SK-N-SH (cell line): ENCODE data around the gene FLAD1.

Source experiments
- CTCF ChIP-seq: fragments of 200-600 bp; sonication (generic); IDR thresholded peaks from 2 replicates; pipeline ENCODE4 v1.6.1; 2017; ENCODE audit warnings: antibody characterized with exemption, mild to moderate bottlenecking, moderate library complexity
- GABPA ChIP-seq: IDR thresholded peaks from 2 replicates; pipeline ENCODE4 v1.4.0; 2012; ENCODE audit warnings: low read depth, mild to moderate bottlenecking
- MAX ChIP-seq: IDR thresholded peaks from 2 replicates; pipeline ENCODE4 v1.4.0; 2012; ENCODE audit warnings: low read depth
- MXI1 ChIP-seq: IDR thresholded peaks from 2 replicates; pipeline ENCODE4 v1.6.1; 2012; ENCODE audit warnings: mild to moderate bottlenecking, low read depth, low read length, improper control_type of control experiment
- TAF1 ChIP-seq: IDR thresholded peaks from 2 replicates; pipeline ENCODE4 v1.6.1; 2012; ENCODE audit warnings: low read depth, mild to moderate bottlenecking, low read length, moderate library complexity, borderline replicate concordance
- USF2 ChIP-seq: fragments of 150-350 bp; IDR thresholded peaks from 2 replicates; pipeline ENCODE4 v1.6.1; 2017; ENCODE audit warnings: antibody characterized with exemption, low read length, low read depth, borderline replicate concordance
- ZBTB33 ChIP-seq: IDR thresholded peaks from 2 replicates; pipeline ENCODE4 v1.4.0; 2012; ENCODE audit warnings: low read depth, borderline replicate concordance

GRCh38 chr1:155022927-155023236 lies 39.7 kb downstream of the FLAD1 start:
- TF ChIP-seq GABPA (no peak), ZBTB33 (no peak), CTCF (no peak), MAX (no peak), TAF1 (no peak), MXI1 (no peak), USF2 (no peak)
